Measurements from ENCODE around the gene RAB3A.
A peak's percentile ranks its signal among the peaks of the same experiment; 100 is the strongest.

RAB3A gene

DNA sequence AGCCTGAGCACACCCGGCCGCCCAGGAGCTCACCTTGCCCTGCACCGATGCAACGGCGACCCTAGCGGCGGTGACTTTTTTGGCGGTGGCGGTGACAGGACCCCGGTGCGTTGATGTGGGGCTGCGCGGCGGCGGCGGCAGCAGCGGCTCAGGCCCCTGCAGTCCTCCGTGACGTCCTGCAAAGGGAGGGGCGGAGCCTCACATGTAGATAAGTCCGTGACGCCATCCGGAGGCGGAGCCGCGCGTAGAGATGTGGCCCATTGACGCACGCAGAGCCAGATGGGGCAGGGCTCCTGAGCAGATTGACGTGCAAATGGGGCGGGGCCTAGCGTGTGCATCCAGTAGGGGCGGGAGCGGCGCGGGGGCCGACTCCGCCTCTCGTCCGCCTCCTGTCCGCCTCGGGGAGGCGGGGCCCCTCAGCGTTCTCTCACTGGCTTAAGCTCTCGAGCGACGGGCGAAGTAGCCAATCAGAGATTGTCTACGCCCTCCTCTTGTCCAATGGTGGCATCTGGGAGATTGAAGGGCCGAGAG, at the start of gene RAB3A:
TSS of gene RAB3A (minus strand) at position 180 of the 531 bp plus-strand sequence. CDS start 1,302 bp downstream, outside the sequence.
- FAIRE-seq = peak; percentile 99

GRCh38 chr19:18253130-18253529, 49.3 kb upstream of the RAB3A start:
- FAIRE-seq = no peak

DNA sequence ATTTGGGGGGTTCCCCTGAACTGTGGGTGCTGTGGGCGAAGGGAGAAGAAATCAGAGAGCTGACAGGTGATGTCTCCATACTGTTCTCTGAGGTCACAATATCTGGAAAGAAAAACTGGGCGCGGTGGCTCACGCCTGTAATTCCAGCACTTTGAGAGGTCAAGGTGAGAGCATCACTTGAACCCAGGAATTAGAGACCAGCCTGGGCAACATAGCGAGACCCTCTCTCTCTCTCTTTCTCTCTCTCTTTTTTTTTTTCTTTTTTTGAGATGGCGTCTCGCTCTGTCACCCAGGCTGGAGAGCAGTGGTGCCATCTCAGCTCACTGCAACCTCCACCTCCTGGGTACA, 48.5 kb upstream of the RAB3A start:
- FAIRE-seq = no peak

GRCh38 chr19:18251587-18252369, 47.9 kb upstream of the RAB3A start:
- FAIRE-seq = peak; percentile 73

DNA sequence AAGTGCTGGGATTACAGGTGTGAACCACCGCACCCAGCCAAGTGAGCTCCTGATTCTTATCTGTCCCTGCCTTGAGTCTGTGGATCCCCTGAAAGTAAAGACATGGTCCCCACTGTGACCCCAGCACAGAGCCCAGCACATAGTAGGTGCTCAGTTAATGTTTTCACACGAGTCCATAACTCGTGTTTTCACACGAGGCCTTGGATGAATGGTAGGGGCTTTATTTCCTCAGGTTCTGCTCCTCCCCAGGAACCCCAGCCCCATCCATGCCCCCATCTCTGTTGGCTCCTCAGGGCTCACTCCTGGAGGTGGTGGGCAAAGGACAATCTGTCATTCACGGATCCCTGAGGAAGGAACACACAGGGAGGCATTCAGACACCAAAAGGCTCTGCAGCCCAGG, 46.0 kb upstream of the RAB3A start:
- no peak for FAIRE-seq

GRCh38 chr19:18245297-18245696, 41.5 kb upstream of the RAB3A start:
- FAIRE-seq = no peak

GRCh38 chr19:18239303-18239702, 35.5 kb upstream of the RAB3A start:
- FAIRE-seq = no peak

DNA sequence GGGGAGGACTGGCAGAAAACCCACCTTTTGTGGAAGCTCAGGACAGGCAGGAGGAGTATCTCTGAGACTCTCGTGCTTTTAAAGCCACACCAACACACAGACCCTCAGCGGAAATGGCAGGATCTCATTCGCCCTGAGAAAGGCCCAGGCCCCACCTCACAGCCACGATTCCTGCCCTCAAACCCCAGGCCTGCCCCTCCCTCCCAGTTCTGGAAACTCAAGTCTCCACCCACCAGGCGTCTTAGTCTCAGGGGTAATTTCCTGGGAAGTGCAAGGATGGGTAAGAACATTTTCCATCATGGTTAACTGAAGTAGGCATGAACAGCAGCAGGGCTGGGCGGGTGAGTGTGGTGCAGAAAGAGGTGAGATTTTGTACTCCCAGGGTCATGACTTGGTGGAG, 30.4 kb upstream of the RAB3A start:
- FAIRE-seq = no peak

- FAIRE-seq = no peak
Observed at GRCh38 chr19:18233224-18233825, 29.5 kb upstream of the RAB3A start.

DNA sequence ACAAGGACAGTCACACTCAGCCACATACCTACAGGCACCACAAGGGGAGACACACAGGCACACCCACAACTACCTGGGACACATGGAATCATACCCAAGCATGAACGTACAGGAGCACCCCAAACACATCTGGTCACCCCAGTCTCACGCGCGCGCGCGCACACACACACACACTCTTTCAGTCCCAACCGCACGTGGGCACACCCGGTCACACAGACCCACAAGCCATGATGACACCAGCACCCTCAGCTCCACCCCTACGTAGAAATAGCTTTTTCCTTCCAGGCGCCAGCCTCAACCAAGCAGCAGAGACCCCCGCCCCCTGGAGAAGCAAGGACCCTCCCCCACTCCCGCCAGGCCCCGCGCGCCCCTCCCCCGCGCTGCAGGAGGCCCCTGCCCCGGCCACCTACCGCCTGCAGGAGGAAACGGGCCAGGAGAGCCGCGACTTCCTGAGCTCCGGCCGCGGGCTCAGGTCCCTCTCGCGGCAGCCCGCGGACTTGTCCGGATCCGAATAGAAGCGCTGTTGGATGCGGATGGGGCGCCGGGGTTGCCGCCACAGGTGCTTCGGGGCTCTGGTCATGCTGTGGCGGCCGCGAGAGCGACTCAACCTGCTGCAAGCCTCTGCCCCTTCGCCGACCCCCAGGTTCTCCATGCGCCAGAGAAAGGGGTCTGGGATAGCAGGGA, 28.8 kb upstream of the RAB3A start:
- FAIRE-seq = no peak

GRCh38 chr19:18231775-18232174, 27.9 kb upstream of the RAB3A start:
- peak; percentile 36 for FAIRE-seq

DNA sequence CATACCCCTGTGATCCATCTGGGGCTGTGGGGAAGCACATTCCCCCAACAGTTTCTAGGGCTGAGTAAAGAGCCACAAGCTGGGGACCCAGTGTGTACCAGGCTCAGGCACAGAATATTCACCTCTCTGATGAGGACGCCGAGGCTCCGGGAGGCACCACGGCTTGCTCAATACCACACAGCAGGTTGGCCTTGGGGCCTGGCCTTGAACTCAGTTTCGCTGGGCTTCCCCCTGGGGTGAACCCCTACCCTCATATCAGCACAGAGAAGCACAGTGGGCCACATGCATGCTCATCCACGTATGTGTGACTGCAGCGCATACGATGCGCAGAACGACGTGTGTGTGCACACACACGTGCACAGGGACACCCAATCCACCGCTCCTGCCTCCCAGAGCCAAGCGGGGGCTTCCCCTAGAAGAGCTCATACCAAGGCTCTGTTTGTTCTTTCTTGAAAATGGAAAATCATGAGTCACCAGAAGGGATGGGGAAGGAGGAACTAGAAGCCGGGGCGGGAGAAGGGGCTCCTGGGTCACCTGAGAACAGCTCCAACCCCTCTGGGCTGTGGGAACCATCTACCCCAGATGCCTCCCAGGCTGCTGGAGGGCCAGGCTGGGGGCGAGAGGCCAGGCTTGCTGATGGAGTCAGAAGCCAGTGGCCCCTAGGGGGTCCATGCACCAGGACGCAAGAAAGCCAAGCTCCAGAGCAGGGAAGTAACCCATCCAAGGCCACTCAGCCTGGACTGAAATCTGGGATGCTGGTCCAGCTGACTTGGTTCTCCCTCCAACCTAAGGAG, 27.3 kb upstream of the RAB3A start:
- FAIRE-seq = peak; percentile 88

- FAIRE-seq = no peak
Observed at GRCh38 chr19:18229915-18230314, 26.1 kb upstream of the RAB3A start.

DNA sequence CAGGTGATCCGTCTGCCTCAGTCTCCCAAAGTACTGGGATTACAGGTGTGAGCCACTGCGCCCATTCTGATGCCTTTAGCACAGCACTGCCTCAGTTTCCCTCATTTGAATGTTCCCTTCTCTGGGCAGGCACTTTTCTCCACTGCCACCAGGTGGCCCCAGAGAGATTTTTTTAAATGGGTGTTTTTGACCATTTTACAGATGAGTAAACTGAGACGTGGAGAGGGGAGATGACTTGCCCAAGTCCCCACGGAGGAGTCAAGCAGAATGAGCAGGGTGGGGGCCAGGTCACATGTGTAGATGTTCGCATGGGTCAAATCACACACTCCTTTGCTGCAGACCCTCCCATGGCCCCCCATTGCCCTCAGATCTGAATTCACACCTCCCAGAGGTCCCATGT, 25.6 kb upstream of the RAB3A start:
- no peak for FAIRE-seq

DNA sequence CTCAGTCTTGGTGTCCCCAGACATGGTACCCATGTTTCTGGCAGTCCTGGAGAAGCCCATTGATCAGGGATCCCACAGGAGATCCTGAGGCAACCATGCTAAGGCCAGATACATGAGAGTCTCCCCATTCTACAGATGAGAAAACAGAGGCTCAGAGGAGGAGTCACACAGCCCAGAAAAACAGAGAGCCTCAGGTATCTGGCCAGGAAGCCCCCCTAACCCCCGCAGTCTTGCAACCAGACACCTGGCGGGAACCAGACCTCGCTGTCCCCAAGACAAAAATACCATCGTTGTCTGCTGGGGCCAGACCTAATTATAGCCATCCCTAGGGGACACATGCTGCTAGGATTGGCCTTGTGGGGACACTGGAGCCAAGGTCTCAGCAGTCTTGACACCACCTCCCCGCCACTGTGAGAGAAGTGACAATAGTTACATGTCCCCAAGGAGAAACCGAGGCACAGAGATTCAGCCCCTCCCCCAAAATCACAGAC, 24.0 kb upstream of the RAB3A start:
- no peak for FAIRE-seq

DNA sequence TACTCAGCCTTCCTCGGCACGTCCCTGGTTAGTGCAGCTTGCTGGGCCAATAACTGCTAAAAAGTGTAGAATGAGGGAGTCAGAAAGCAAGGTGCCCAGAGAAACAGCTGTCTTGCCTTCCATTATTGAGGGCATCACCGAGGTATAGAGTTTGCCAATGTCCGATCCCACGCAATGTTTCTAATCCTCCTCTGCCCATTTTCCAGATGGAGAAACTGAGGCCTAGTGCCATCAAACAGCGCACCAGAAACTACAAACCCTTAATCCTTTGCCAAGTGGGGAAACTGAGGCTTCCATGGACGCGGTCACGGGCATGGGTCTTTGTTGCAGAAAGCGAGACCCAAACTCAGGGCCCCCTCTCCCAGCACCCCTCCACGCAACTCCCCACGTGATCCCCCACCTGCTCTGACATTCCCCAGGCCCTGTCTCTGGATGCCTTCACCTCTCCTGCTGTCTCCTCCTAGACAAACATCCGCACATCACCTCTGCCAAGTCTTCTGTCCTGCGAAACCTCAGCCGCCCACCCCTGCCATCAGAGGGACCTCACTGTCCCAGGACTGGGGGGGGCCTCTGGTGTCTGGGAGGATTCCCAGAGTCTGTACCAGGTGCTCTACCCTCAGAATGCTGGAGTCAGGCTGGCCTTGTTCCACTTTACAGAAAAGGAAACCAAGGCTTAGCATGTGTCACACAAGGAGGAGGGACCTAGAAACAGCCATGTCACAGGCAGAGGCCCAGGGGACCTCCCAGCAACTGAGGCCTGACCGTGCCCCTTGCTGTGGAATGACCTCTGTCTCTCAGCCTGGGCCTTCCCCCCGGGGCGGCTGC, 23.3 kb upstream of the RAB3A start:
- no peak for FAIRE-seq

GRCh38 chr19:18225702-18226468, 22.0 kb upstream of the RAB3A start, which contains the start of gene PDE4C:
TSS of gene PDE4C (minus strand) at chr19:18226438. CDS start at chr19:18226415, 23 bp downstream.
- no peak for FAIRE-seq

GRCh38 chr19:18225355-18225701, 21.5 kb upstream of the RAB3A start:
- no peak for FAIRE-seq

DNA sequence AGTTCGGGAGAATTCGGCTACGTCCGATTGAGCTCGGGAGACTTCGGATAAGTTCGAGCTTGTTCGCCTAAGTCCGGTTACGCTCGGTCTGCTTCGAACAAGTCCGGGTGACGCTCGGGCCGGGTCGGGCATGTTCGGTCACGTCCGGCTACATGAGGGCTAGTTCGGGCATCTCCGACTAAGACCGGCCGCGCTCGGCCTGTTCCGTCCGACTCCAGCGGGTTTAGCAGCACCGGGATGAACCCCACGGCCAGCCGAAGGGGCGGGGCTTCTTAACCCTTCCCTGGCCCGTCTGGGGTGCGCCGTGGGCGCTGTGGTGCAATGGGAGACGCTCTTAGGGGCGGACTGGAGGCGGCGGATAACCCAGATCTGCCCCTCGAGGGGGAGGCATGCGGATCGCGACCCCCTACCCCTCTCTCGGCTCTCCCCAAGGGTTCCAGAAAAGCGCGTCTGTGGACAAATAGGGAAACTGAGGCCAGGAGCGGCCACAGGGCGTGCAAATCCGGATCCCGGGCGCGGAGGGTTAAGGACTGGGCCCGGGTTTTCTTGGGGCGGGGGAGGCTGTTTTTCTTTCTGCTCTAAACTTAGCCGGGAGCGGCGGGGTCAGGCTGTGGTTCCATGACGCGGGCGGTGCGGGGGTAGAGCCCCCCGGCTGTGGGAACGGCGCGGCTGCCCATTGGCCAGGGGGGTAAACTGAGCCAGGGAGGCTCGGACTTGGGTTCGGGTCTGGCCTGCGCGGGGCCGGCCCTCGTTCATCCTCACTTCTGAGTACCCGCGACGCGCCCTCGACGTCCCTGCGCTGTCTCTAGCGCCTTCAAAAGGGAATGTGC, 20.9 kb upstream of the RAB3A start:
- FAIRE-seq = peak; percentile 99

GRCh38 chr19:18223860-18224524, 20.1 kb upstream of the RAB3A start:
- FAIRE-seq = no peak
